Activated T-helper 17 cell treated with anti-CD3 and anti-CD28 coated beads, Interleukin-2, amount 50 U/mL, for 72 hours (primary cell): Measurements from ENCODE around the gene ARMH3. TPM values are rescaled to one million over a fixed set of nuclear protein-coding genes. Genes with fewer than 3 reads are reported as not detected.

Experiments
- ATAC-seq: fragments of 150-1000 bp; cut with Tn5 transposase; replicated peaks from 2 replicates; pipeline ENCODE4 v1.10.0; 2021; ENCODE audit warnings: mild to moderate bottlenecking, moderate library complexity
- H3K27ac Mint-ChIP-seq: one replicate; pipeline ENCODE4 v1.8.0; 2022; ENCODE audit warnings: mixed read lengths
- H3K27me3 Mint-ChIP-seq: one replicate; pipeline ENCODE4 v1.8.0; 2022; ENCODE audit warnings: mixed read lengths
- H3K36me3 Mint-ChIP-seq: one replicate; pipeline ENCODE4 v1.8.0; 2022; ENCODE audit warnings: low read depth, mild to moderate bottlenecking, mixed read lengths
- H3K4me1 Mint-ChIP-seq: one replicate; pipeline ENCODE4 v1.8.0; 2022; ENCODE audit warnings: mixed read lengths
- H3K4me3 Mint-ChIP-seq: one replicate; pipeline ENCODE4 v1.8.0; 2022; ENCODE audit warnings: mild to moderate bottlenecking, mixed read lengths
- H3K9me3 Mint-ChIP-seq: one replicate; pipeline ENCODE4 v1.8.0; 2022; ENCODE audit warnings: mixed read lengths
- total RNA-seq, 2 donors: library from RNA; stranded (reverse); gene quantifications; one replicate each; pipeline ENCODE4 v1.2.3, GENCODE V29; 2022

The ARMH3 gene
- total RNA-seq, 2 donors from 2014 or later: 27.7 to 38.5 TPM

DNA sequence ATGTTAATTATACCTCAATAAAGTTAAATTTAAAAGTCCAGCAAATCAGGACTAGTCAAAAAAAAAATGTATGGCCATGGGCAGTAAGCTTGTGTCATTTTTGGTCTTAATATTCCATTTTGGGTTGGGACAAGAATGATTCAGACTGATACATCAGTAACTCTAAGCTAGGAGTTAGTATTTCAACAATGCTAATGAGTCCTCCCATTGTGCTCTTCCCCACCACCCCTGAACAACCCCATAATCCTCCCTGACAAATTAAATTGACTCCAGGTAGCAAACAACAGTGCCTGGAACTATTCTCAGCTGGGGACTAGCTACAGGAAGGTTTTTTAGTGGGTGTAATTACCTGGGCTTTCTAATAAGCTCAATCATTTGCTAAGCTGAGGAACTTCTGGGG lies 181.7 kb downstream of the ARMH3 start:
- no peak overlapping the region for H3K4me3 Mint-ChIP-seq
- H3K36me3 Mint-ChIP-seq: peaks cover 16% of the 10 kb centered on the region
- no peak for ATAC-seq
- no peaks in the 10 kb centered on the region for H3K9me3 Mint-ChIP-seq
- H3K27ac Mint-ChIP-seq: no peak overlapping the region
- peaks cover 6% of the 10 kb centered on the region for H3K4me1 Mint-ChIP-seq
- H3K27me3 Mint-ChIP-seq: no peaks in the 10 kb centered on the region

GRCh38 chr10:101867931-101868330 lies 188.0 kb downstream of the ARMH3 start:
- no peak for ATAC-seq
- Mint-ChIP-seq H3K36me3 (peaks cover 26% of the 10 kb centered on the region), H3K27me3 (no peaks in the 10 kb centered on the region), H3K27ac (no peak overlapping the region), H3K9me3 (no peaks in the 10 kb centered on the region), H3K4me1 (no peaks in the 10 kb centered on the region), H3K4me3 (no peak overlapping the region)

GRCh38 chr10:101859530-101859929 lies 196.4 kb downstream of the ARMH3 start:
- ATAC-seq: no peak
- H3K27ac Mint-ChIP-seq: peak overlapping the region; percentile 19
- no peak overlapping the region for H3K4me3 Mint-ChIP-seq
- H3K27me3 Mint-ChIP-seq: no peaks in the 10 kb centered on the region
- H3K36me3 Mint-ChIP-seq: peaks cover 38% of the 10 kb centered on the region
- H3K9me3 Mint-ChIP-seq: no peaks in the 10 kb centered on the region
- peaks cover 13% of the 10 kb centered on the region for H3K4me1 Mint-ChIP-seq

- Mint-ChIP-seq H3K36me3 (peaks cover 38% of the 10 kb centered on the region), H3K4me1 (peaks cover 13% of the 10 kb centered on the region), H3K27me3 (no peaks in the 10 kb centered on the region), H3K27ac (peak overlapping the region; percentile 19), H3K9me3 (no peaks in the 10 kb centered on the region), H3K4me3 (no peak overlapping the region)
- peak; percentile 88 for ATAC-seq
Measured at GRCh38 chr10:101858723-101859500, 197.1 kb downstream of the ARMH3 start.

DNA sequence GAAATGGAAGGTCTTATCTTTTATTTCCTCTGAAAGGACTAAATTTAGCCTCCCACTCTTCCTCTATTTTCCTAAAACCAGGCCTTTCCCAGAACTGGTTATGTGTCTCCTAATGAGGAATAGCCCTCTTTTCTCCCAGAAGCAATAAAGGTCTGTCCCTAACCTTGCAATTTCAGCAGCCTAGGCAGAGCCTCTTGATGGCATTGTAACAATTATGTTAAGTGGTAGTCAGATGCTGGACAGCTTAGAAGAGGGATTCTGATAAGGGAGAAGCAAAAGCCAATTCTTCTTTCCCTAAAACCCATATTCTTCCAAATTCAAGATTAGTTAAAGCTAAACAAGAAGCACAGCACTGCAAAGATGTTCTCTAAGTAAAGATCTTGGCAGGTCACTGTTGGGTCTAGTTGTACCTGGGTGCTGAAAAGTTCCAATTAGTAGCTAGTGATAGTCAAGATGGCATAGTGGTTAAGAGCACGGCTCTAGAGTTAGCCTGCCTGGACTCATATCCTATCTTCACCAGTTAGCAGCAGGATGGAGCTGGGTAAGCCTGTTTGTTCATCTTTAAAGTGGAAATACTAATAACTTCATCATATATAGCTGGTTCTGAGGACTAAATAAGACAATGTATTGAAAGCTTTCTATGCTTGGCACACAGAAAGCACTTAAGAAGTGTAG lies 198.0 kb downstream of the ARMH3 start:
- ATAC-seq: no peak
- Mint-ChIP-seq H3K4me1 (peaks cover 13% of the 10 kb centered on the region), H3K27me3 (no peaks in the 10 kb centered on the region), H3K27ac (peak overlapping the region; percentile 19), H3K9me3 (no peaks in the 10 kb centered on the region), H3K36me3 (peaks cover 35% of the 10 kb centered on the region), H3K4me3 (no peak overlapping the region)

DNA sequence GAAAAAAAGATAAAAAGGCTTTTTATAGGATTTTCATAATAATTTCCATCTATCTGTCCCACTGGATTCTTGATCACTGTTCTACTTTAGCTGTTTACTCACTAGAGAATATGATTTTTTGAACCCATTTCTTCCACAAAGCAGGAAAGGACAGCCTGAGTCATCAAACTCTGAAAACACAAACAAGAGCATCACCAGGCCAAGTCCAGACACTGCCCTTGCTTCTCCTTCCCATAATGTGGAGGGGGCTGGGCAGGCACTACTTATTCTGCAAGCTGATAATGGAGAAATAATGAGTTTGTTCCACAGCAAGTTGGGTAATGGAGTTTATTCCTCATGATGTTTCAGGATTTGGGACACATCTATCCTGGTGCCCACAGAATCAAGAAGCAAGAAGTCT lies 199.3 kb downstream of the ARMH3 start:
- H3K4me3 Mint-ChIP-seq: no peak overlapping the region
- H3K27ac Mint-ChIP-seq: no peak overlapping the region
- H3K4me1 Mint-ChIP-seq: peaks cover 13% of the 10 kb centered on the region
- H3K27me3 Mint-ChIP-seq: no peaks in the 10 kb centered on the region
- no peaks in the 10 kb centered on the region for H3K9me3 Mint-ChIP-seq
- ATAC-seq: no peak
- H3K36me3 Mint-ChIP-seq: peaks cover 25% of the 10 kb centered on the region

DNA sequence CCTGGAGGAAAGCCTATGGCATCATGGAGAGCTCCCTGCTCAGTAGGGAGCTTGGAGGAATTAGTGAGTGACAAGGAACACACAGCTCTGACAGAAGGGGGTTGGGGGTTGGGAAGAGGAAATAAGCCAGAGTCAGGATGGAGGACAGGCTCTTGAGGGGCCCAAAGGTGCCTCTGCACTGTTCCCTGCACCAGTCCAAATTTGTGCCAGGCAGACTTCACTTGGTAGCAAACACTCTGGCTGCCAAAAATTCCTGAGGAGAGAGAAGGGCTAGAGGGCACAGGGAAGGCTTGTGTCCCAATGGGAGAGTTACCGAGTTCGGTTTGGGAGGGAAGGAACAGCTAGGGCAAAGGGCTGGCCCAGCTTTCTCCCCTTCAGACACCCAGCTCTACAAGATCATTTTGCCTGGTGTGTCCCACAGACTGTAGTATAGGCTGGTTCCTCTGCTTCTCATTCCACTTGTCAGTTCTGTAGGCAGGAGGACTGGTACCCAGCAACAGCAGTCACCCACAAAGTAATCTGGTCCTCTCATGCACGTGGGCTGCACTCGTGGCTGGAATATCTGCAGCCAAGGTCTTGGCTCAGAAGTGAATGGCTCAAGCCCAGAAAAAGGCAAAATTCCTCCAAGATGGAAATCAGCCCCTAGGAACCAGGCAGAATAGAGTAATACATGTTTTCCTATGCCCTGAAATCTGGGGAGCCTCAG lies 204.4 kb downstream of the ARMH3 start:
- no peak for ATAC-seq
- H3K27ac Mint-ChIP-seq: peak overlapping the region; percentile 39
- H3K4me1 Mint-ChIP-seq: no peaks in the 10 kb centered on the region
- H3K9me3 Mint-ChIP-seq: no peaks in the 10 kb centered on the region
- H3K27me3 Mint-ChIP-seq: no peaks in the 10 kb centered on the region
- H3K4me3 Mint-ChIP-seq: no peak overlapping the region
- peaks cover 39% of the 10 kb centered on the region for H3K36me3 Mint-ChIP-seq

DNA sequence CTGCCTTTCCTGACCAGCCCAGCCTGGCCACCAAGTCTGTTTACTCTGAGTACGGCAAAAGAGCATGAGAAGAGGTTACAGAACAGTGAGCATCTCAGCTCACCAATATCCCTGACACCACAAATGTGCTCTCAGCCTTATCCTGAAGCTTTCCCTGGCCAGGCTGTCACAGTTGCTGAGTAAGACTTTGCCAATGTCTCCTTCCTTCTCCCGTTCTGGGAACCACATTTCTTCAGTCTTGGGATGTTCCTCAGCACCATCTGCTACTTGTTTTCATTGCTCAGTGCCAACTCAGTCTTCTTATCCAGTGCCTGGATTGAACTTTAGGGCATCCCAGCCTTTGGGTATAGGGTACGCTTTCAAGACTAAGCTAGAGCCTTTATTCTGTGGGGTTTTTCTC lies 205.2 kb downstream of the ARMH3 start:
- H3K27ac Mint-ChIP-seq: peak overlapping the region; percentile 39
- H3K4me3 Mint-ChIP-seq: no peak overlapping the region
- no peaks in the 10 kb centered on the region for H3K9me3 Mint-ChIP-seq
- H3K27me3 Mint-ChIP-seq: no peaks in the 10 kb centered on the region
- no peaks in the 10 kb centered on the region for H3K4me1 Mint-ChIP-seq
- H3K36me3 Mint-ChIP-seq: peaks cover 47% of the 10 kb centered on the region
- no peak for ATAC-seq

DNA sequence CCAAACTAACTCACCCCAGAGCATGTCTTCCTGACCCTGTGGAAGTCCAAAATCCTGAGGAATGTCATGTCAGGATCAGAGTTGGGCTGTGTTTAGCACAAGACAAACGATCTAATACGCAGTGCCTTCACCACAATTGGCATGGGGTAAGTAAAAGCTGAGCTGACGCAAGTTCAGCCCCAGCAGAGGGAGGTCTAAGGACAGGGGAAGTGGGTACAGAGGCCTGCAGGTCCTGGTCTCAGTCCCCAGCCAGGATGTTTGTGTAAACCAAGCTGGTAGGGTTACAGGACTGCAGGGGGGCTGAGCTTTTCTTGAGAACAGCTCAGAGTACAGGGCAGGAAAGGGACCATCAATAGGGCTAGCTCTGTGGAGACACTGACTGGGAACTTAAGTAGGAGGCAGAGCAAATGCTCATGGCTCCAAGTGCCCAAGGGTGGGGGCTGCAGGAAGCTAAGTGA lies 207.1 kb downstream of the ARMH3 start:
- Mint-ChIP-seq H3K4me1 (peaks cover 5% of the 10 kb centered on the region), H3K4me3 (no peak overlapping the region), H3K9me3 (no peaks in the 10 kb centered on the region), H3K36me3 (peaks cover 49% of the 10 kb centered on the region), H3K27me3 (no peaks in the 10 kb centered on the region), H3K27ac (no peak overlapping the region)
- ATAC-seq: no peak

DNA sequence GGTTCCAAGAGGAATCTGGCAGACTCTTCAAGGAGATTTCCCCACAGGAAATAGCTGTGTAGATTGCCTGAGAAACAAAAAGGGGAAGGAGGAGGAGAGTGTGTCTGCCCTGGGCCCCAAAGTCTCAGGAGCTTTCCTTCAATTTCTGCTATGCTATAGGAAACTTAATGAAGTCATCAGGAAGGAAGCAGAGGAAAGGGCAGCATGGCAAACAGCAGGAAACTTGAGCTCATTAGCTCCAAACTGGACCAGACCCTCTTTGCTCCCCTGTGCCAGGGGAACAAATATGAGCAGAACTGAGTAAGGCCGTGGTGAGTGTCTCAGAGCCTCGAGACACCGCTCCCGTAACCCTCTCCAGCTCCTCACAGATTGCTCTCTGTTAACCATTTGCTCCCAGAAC lies 207.6 kb downstream of the ARMH3 start:
- no peak overlapping the region for H3K4me3 Mint-ChIP-seq
- H3K9me3 Mint-ChIP-seq: no peaks in the 10 kb centered on the region
- peaks cover 5% of the 10 kb centered on the region for H3K4me1 Mint-ChIP-seq
- no peaks in the 10 kb centered on the region for H3K27me3 Mint-ChIP-seq
- H3K36me3 Mint-ChIP-seq: peaks cover 49% of the 10 kb centered on the region
- no peak for ATAC-seq
- H3K27ac Mint-ChIP-seq: no peak overlapping the region

GRCh38 chr10:101845893-101846292 lies 210.1 kb downstream of the ARMH3 start:
- Mint-ChIP-seq H3K27ac (no peak overlapping the region), H3K4me1 (peaks cover 20% of the 10 kb centered on the region), H3K36me3 (peaks cover 42% of the 10 kb centered on the region), H3K9me3 (no peaks in the 10 kb centered on the region), H3K27me3 (no peaks in the 10 kb centered on the region), H3K4me3 (no peak overlapping the region)
- no peak for ATAC-seq

DNA sequence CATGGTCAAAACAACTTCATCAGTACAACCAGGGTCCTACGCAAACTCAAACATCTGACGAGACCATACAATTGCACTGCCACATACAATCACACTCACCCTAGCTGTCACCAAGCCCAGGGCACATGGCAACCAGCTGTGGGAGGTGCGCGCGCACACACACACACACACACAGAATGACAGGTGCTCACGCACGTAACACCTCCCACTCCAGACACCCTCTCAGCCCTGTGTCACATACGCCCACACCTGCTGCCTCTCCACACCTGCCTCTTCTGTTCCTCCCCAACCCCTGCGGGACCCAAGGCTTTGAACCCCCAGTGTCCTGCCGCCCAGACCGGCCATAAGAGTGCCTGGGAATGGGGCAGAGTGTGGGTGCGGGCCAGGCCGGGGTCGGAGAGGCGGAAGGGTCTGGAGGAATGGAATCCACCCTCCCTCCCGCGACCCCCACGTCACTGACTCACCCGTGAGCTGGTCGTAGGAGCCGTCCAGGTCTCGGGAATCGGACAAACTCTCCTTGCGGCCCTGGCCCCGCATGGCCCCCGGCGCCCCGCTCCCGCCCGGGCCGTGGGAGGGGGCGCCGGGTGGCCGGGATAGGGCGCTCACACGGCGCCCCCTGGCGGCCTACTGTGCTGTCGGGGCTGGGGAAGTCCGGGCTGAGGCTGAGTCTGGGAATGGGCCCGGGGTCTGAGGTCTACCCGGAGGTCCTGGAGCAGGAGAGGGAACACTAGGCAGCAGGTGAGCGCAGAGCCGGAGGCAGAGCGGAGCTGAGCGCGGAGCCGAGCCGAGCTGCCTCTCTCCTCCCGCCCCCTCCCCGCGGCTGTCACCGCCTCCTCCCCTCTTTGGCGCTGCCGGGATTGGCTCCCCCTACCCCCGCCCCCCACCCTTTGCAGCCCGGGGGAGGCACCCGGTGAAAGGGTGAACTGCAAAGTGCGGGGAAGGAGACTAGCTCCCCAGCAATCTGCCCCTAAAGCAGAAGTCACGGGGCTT lies 212.6 kb downstream of the ARMH3 start, which contains the start of gene KCNIP2:
KCNIP2 (minus strand) TSS at position 769 of the 990 bp plus-strand sequence; CDS start at position 537, 232 bp downstream.
- peaks cover 27% of the 10 kb centered on the region for H3K36me3 Mint-ChIP-seq
- H3K27me3 Mint-ChIP-seq: no peaks in the 10 kb centered on the region
- no peaks in the 10 kb centered on the region for H3K9me3 Mint-ChIP-seq
- peaks cover 30% of the 10 kb centered on the region for H3K4me1 Mint-ChIP-seq
- H3K4me3 Mint-ChIP-seq: peak within 1 kb of the TSS; percentile 90
- peak within 1 kb of the TSS; percentile 78 for H3K27ac Mint-ChIP-seq
- peak; percentile 53 for ATAC-seq

DNA sequence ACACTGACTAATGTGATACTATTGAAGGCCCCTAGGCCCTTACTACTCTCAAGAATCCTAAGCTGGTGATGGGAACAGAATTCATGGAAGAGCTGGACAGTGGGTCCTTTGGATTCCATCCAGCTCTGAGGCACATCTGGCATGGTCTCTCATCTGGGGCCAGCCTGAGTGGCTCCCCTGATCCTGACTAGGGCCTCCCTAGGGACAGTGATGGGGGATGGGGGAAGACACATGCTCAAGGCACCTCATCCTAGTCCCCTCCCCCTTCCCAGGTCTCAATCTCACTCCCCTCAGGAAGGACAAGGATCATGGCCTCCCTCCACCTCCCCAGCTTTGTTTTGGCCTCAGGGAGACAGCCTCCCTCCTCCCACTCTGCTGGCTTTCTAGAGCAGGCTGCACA lies 214.1 kb downstream of the ARMH3 start:
- H3K4me3 Mint-ChIP-seq: peak overlapping the region; percentile 90
- no peak for ATAC-seq
- H3K27ac Mint-ChIP-seq: no peak overlapping the region
- H3K27me3 Mint-ChIP-seq: no peaks in the 10 kb centered on the region
- peaks cover 12% of the 10 kb centered on the region for H3K36me3 Mint-ChIP-seq
- H3K9me3 Mint-ChIP-seq: no peaks in the 10 kb centered on the region
- H3K4me1 Mint-ChIP-seq: peaks cover 30% of the 10 kb centered on the region
